ENCODE measurements around the gene EGFL7. TPM values are rescaled to one million over a fixed set of nuclear protein-coding genes. Genes with fewer than 3 reads are reported as not detected.
A peak's percentile ranks its signal among the peaks of the same experiment; 100 is the strongest.

The EGFL7 gene
- total RNA-seq, 1 donor from 2014 or later = 56.2 TPM

GRCh38 chr9:136685790-136686533 lies 23.2 kb downstream of the EGFL7 start:
- Histone ChIP-seq H3K27me3 (ENCODE audit: control insufficient read depth, insufficient read depth, low read length) (no peaks in the 10 kb centered on the region), H3K4me3 (ENCODE audit: low read depth, low read length) (peak overlapping the region; percentile 59), H3K36me3 (ENCODE audit: control insufficient read depth, insufficient read depth, low read length) (peaks cover 1% of the 10 kb centered on the region)
- no peak for DNase-seq (ENCODE audit: low read depth)
- TF ChIP-seq CTCF (IDR thresholded peaks at IDR 0.05; ENCODE audit: insufficient read depth, low read length, poor library complexity, severe bottlenecking) = no peak

GRCh38 chr9:136686534-136686793 lies 23.7 kb downstream of the EGFL7 start:
- Histone ChIP-seq H3K4me3 (ENCODE audit: low read depth, low read length) (peak overlapping the region; percentile 59), H3K27me3 (ENCODE audit: control insufficient read depth, insufficient read depth, low read length) (no peaks in the 10 kb centered on the region), H3K36me3 (ENCODE audit: control insufficient read depth, insufficient read depth, low read length) (peaks cover 1% of the 10 kb centered on the region)
- no peak for DNase-seq (ENCODE audit: low read depth)
- no peak for TF ChIP-seq CTCF (IDR thresholded peaks at IDR 0.05; ENCODE audit: insufficient read depth, low read length, poor library complexity, severe bottlenecking)

- DNase-seq (ENCODE audit: low read depth) = no peak
- no peak for TF ChIP-seq CTCF (IDR thresholded peaks at IDR 0.05; ENCODE audit: insufficient read depth, low read length, poor library complexity, severe bottlenecking)
Observed at GRCh38 chr9:136686794-136687711, 24.3 kb downstream of the EGFL7 start, which contains the start of gene AGPAT2. Gene AGPAT2 (minus strand): TSS chr9:136687457. CDS start chr9:136687357, 100 bp downstream.

GRCh38 chr9:136687721-136688223 lies 25.1 kb downstream of the EGFL7 start:
- DNase-seq (ENCODE audit: low read depth) = no peak
- no peak for TF ChIP-seq CTCF (IDR thresholded peaks at IDR 0.05; ENCODE audit: insufficient read depth, low read length, poor library complexity, severe bottlenecking)
- Histone ChIP-seq H3K36me3 (ENCODE audit: control insufficient read depth, insufficient read depth, low read length) (peaks cover 1% of the 10 kb centered on the region), H3K27me3 (ENCODE audit: control insufficient read depth, insufficient read depth, low read length) (no peaks in the 10 kb centered on the region), H3K4me3 (ENCODE audit: low read depth, low read length) (peak overlapping the region; percentile 59)

More at GRCh38 chr9:136686794-136687711, 24.3 kb downstream of the EGFL7 start, which contains the start of gene AGPAT2:
- Histone ChIP-seq H3K4me3 (ENCODE audit: low read depth, low read length) (peak within 1 kb of the TSS; percentile 59), H3K36me3 (ENCODE audit: control insufficient read depth, insufficient read depth, low read length) (peaks cover 1% of the 10 kb centered on the region), H3K27me3 (ENCODE audit: control insufficient read depth, insufficient read depth, low read length) (no peaks in the 10 kb centered on the region)

- TF ChIP-seq CTCF (IDR thresholded peaks at IDR 0.05; ENCODE audit: insufficient read depth, low read length, poor library complexity, severe bottlenecking) = no peak
- peaks cover 1% of the 10 kb centered on the region for H3K36me3 ChIP-seq (ENCODE audit: control insufficient read depth, insufficient read depth, low read length)
- DNase-seq (ENCODE audit: low read depth) = no peak
- H3K27me3 ChIP-seq (ENCODE audit: control insufficient read depth, insufficient read depth, low read length) = no peaks in the 10 kb centered on the region
- no peak overlapping the region for H3K4me3 ChIP-seq (ENCODE audit: low read depth, low read length)
Observed at GRCh38 chr9:136688274-136689107, 25.8 kb downstream of the EGFL7 start.

All from kidney epithelial cell (primary cell).